A549 (cell line): ENCODE results near the gene GPHB5.

Experiments
- CHD2 ChIP-seq: fragments of 150-350 bp; IDR thresholded peaks from 2 replicates; pipeline ENCODE4 v1.6.1; 2014; ENCODE audit warnings: low read length; ENCODE audit not compliant: partially characterized antibody
- CTCF ChIP-seq: fragments of >200 bp; sonication (Bioruptor Twin); formaldehyde crosslinking; IDR thresholded peaks from 3 replicates; pipeline ENCODE4 v1.5.1; 2016
- EP300 ChIP-seq, 2 experiments: fragments of >200 bp; sonication (Bioruptor Twin); formaldehyde crosslinking; IDR thresholded peaks; 2 replicates in 1 of 2; 3 replicates in 1 of 2; pipeline ENCODE4 v1.6.1; 2016 to 2017
- PHF8 ChIP-seq: fragments of 200-600 bp; sonication (generic); IDR thresholded peaks from 2 replicates; pipeline ENCODE4 v1.6.1; 2016; ENCODE audit warnings: low read depth, mild to moderate bottlenecking, antibody characterized with exemption, moderate library complexity, borderline replicate concordance
- POLR2A ChIP-seq: IDR thresholded peaks from 2 replicates; pipeline ENCODE4 v1.6.1; 2012; ENCODE audit warnings: mild to moderate bottlenecking, low read length
- RAD21 ChIP-seq, 2 experiments: fragments of >200 bp in 1 of 2; sonication (Bioruptor Twin) in 1 of 2; formaldehyde crosslinking in 1 of 2; IDR thresholded peaks in 1 of 2; conservative IDR thresholded peaks in 1 of 2; 2 replicates in 1 of 2; 3 replicates in 1 of 2; pipeline ENCODE4 v1.6.1; 2012 to 2018; ENCODE audit warnings: inconsistent platforms in 1 of 2
- REST ChIP-seq: fragments of 200-600 bp; sonication (generic); IDR thresholded peaks from 2 replicates; pipeline ENCODE4 v1.6.1; 2016; ENCODE audit warnings: antibody characterized with exemption, mild to moderate bottlenecking, moderate library complexity
- RFX5 ChIP-seq: fragments of 450-650 bp; IDR thresholded peaks from 2 replicates; pipeline ENCODE4 v1.7.1; 2014; ENCODE audit warnings: antibody characterized with exemption, mild to moderate bottlenecking, moderate library complexity

- TF ChIP-seq RFX5: no peak
- no peak for TF ChIP-seq CTCF
- no peak for TF ChIP-seq REST
- TF ChIP-seq POLR2A: no peak
- no peak for TF ChIP-seq PHF8
- no peak for TF ChIP-seq EP300 (IDR thresholded peaks at IDR 0.05)
- no peak for TF ChIP-seq CHD2
- TF ChIP-seq RAD21 (conservative IDR thresholded peaks at IDR 0.05 in 1 of 2, IDR thresholded peaks at IDR 0.05 in 1 of 2): no peak
Measured at GRCh38 chr14:63287666-63288483, 30.9 kb downstream of the GPHB5 start.
